HG03039 (cell line): Measurements from ENCODE around the gene DSCAML1.

Experiments
- ATAC-seq: cut with Tn5 transposase; IDR thresholded peaks from one replicate; pipeline ENCODE4 v1.9.1; 2021; ENCODE audit warnings: mild to moderate bottlenecking, moderate library complexity; ENCODE audit not compliant: unreplicated experiment

The DSCAML1 gene, protein sequence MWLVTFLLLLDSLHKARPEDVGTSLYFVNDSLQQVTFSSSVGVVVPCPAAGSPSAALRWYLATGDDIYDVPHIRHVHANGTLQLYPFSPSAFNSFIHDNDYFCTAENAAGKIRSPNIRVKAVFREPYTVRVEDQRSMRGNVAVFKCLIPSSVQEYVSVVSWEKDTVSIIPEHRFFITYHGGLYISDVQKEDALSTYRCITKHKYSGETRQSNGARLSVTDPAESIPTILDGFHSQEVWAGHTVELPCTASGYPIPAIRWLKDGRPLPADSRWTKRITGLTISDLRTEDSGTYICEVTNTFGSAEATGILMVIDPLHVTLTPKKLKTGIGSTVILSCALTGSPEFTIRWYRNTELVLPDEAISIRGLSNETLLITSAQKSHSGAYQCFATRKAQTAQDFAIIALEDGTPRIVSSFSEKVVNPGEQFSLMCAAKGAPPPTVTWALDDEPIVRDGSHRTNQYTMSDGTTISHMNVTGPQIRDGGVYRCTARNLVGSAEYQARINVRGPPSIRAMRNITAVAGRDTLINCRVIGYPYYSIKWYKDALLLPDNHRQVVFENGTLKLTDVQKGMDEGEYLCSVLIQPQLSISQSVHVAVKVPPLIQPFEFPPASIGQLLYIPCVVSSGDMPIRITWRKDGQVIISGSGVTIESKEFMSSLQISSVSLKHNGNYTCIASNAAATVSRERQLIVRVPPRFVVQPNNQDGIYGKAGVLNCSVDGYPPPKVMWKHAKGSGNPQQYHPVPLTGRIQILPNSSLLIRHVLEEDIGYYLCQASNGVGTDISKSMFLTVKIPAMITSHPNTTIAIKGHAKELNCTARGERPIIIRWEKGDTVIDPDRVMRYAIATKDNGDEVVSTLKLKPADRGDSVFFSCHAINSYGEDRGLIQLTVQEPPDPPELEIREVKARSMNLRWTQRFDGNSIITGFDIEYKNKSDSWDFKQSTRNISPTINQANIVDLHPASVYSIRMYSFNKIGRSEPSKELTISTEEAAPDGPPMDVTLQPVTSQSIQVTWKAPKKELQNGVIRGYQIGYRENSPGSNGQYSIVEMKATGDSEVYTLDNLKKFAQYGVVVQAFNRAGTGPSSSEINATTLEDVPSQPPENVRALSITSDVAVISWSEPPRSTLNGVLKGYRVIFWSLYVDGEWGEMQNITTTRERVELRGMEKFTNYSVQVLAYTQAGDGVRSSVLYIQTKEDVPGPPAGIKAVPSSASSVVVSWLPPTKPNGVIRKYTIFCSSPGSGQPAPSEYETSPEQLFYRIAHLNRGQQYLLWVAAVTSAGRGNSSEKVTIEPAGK (N-terminal part only)

DNA sequence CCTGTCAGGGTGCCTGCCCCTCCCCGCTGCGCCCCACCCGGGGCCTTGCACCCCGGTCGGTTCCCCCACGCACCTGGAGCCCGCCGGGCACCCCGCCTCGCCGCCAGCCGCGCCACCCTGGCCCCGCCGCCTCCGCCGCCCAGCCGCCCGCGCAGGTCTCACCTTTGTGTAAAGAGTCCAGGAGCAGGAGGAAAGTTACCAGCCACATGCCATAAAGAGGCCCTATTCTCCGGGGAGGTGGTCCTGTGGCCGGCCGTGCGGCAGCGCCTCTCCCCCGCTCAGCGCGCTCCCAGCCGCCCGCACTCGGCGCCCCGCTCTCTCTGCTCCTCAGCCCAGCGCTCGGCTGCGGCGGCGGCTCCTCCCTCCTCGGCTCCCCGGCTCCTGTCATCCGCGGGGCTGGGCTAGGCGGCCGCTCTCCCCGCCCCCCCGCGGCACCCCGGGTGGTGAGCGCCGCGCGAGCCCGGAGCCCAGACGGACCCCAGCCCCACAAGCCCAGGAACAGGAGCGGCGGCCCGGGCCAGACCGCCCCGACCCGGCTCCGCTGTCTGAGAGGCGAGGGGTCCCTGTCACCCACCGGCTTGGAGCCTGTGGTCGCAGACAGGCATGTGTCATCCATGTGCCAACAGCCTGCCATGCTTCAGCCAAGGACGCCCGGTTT is at the start of gene DSCAML1:
Gene DSCAML1, minus strand, starts transcription at position 345 of the 658 bp plus-strand sequence. Its CDS starts 137 bp downstream, at position 208.
- no peak for ATAC-seq

DNA sequence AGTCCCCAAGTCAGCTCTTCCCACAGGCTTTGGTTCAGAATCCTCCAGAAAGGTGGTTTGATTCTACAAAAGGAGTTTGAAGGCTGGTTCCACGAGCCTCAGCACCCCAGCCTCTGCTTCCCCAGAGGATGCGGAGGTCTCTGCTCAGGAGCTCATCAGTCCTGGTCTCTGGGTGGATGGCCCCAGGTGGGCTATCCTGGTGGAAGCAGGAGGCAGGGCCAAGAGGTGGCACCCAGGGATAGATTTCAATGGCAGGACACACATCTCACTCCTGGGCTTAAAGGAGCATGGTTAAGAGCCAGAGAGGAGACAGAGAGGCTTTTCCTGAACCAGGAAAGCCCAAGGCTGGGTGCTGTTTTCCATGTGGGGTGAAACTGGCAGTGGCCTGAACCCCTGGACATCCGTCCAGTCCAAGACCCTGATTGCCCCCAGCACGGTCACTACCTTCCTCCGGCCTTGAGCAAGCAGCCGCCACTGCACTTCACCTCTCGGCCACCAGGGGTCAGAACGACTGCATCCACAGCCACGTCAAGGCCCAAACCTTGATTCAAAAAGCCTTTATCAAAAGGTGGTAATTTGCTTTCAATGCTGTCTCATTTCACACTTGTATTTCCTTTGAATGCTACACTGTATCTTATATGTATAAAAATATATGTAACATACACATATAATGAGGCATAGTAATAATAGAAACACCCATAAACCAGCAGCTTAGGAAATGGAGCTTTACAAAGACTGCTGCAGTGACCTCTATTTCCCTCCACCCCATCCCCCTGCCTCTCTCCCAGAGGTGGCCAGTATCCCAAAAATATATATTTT is 46.9 kb upstream of the DSCAML1 start:
- ATAC-seq = no peak

DNA sequence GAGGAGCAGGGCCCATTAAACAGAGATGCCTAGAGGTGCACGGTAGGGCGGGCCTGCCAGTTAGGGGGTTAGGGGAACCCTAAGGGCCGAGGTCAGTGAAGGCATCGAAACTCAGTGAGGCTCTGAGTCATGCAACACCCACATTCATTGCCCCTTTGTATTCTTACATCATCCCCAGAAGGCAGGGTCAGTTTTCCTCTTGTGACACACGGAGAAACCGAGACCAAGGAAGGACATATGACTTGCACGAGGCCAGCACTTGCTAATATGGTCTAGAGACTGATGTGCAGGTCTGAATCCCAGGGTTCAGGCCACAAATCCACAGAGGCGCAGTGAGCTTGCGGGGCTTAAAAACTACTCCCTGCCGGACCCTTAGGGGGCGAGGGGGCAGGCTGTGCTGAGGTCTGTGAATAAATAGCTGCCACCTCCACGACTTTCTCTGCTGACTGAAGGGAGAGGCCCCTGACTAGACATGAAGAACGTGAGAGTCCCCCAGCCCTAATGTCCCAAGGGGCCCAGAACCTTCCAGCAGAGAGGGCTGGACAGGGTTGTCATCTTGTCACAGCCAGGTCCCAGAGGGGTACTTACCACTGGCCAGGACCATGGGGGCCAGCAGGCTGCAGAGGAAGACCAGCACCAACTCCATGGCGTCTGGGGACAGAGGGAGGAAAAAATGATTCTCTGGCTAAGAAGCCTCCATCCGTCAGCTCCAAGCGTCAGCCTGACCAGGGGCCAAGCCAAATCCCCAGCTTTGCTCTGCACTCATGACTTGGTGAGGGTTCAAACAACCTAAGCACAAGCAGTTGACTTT is 45.3 kb upstream of the DSCAML1 start:
- ATAC-seq = no peak

DNA sequence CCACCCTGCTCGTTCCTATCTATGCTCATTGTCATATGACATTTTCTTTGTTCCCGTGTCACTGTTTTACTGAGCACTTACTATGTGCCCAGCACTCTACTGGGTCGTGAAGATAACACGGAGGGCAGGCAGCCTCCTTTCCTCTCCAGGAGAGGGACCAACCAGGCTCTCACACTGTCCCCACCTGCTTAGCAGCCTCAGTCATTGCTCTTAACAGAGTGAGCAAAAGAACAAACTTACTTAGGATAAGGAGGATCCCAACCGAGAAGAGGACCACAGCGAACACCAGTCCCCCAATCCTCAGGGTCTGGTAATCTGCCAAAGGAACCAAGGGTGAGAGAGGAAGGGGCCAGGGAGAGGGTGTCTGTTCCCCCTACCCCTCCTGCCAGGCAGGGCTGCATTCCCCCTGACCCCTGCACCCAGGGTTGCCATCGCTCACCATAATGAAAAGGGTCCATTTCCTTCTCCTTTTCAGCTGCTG is 44.6 kb upstream of the DSCAML1 start:
- ATAC-seq = no peak

DNA sequence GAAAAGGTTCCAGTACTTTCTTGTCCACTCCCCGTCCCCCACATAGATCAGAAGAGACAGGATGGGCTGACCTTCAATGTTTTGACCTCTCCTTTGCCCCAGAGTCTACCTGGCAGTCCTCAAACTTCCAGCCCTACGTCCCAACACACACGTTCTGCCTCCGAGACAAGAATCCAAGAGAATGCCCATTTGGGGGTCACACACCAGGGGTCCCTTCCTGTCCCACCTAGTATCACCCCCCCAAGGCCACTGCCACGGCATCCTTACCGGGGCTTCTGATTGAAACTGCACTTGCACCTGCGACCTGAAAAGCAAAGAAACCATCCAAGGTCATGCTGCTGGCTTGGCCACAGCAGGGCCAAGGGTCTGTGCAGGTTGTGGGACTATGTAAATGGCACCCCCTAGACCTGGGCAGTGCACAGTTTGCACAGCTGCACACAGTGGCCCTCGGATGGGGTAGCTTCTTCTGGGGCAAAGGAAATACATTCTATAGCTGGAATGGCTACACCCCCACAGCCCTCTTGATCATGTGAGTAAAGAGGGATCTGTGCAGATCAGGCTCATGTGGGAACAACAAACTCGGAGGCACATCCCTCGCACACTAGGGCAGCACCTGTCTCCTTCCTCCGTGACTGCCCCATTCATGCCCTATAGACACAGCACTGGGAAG is 44.0 kb upstream of the DSCAML1 start:
- no peak for ATAC-seq

DNA sequence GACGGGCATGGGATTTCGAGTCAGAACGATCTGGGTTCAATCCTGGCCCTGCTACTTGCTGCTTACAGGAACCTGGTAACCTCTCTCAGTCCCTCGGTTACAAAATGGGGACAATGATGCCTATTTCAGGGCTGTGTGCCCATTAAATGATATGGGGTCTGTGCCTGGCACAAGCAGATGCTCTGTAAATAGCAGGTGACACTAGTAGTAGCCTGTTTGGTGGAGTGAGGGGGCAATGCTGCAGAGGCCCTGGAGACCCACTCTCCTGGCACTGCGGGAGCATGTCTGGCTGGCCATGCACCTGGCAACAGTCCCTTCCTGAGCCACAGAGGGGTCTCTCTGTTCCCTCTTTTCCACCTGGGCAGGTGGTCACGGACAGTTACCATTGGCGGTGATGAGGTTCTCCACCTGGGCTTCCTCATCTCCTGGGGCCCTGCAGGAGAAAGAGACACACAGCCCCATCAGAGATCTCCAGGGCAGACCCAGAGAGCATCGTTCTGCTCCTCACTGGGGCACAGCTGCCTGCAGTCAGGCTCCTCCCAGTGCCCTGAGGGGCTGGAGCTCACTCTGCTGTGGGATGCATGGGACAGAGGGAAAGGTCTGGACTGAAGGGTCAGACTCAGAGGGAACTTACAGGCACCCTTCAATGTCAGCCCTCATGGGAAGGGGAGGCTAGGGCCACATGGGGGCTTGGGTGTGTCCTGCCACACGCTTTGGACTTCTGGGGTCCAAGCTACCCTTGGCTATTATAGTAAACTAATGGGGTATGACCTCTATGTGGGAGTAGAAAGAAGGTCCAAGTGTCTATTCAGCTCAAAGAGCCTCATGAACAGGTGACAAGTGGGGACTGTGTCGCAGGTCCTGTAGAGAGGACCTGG is 43.2 kb upstream of the DSCAML1 start:
- ATAC-seq = no peak

DNA sequence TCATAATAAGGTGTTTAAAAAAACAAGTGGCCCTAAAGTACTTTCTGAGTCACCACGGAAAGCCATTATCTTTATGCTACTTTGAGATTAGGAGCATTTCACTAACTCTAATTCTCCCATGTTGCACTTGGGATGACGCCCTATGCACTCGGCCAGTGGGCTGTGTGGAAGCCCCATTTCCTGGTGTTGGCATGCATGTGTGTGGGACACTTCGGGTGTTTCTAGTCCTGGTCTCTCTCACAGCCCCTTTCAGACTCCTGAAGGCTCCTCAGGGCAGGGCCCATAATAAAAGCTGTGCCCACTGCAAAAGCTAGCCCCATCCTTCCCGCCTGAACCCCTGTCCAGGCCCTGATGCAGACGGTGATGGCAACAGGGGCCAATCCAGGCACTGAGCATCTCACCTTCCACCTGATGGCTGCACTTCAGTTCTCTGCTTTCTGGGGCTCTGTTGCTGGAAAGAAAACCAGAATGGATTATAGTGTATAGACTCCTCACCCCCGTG is 42.4 kb upstream of the DSCAML1 start:
- ATAC-seq = no peak

DNA sequence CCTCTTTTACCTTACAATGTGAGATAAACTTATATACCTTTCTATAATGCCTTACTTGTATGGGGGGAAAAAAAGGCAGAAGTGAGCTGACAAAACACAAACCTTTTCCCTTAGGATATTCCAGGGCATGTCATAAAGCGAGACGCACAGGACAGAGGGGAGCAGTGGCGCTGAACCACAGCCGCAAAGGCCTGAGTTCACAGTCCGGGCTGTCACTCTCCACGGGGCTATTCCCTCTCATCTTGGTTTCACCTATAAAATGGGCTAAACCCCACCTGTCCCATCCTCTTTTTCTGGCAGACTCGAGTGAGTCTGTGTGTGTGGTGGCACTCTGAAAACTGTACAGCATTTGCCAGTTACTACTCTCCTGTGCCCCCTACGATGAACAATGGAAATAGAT is 41.9 kb upstream of the DSCAML1 start:
- no peak for ATAC-seq

DNA sequence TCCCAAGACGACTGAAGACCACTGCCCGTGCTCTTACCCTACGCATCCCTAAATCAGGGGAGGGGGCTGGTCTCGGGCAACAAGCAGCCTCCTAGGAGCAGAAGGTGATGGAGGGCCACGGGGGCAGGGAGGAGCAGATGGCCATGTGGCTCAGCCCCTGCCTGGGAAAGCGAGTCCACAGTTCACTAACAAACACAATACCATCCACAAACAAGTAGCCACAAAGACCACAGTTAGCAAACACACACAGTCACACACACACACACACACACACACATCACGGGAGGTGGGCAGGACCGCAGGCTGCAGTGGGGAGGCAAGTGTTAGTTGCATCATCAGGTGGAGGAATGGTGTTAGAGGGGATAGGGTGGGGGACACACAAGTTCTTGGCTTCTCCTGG is 40.8 kb upstream of the DSCAML1 start:
- no peak for ATAC-seq

DNA sequence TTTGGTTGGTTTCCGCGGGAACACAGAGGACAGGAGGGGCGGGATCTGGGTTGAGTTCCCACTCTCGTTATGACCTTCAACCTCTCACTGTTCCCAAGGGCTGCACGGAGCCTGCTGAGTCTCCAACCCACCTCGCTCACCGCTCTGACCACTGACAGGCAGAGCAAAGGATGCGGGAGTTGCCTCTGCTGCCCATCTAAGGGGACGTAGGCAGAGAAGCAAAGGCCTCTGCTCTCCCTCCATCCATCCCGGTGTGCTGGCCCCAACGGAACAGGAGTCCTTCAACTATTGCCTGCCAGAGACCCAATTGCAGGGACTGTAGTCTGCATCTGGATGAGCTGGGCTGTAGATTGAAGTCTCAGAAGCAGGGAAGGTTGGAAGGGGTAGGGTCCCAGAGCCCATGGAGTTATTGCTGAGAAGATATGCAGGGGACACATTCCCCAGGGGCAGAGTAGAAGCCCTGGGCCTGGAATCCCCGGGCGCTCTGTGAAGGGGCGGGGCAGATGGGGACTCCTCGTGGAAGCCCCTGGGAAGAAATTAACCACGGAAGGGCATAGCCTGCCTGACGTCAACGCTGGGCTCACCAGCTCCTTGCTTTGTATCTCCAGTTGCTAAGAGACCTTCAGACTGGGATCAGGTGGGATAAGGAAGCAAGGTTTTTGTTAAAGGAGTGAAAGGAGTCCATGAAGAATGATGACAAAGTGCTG is 40.2 kb upstream of the DSCAML1 start:
- no peak for ATAC-seq

DNA sequence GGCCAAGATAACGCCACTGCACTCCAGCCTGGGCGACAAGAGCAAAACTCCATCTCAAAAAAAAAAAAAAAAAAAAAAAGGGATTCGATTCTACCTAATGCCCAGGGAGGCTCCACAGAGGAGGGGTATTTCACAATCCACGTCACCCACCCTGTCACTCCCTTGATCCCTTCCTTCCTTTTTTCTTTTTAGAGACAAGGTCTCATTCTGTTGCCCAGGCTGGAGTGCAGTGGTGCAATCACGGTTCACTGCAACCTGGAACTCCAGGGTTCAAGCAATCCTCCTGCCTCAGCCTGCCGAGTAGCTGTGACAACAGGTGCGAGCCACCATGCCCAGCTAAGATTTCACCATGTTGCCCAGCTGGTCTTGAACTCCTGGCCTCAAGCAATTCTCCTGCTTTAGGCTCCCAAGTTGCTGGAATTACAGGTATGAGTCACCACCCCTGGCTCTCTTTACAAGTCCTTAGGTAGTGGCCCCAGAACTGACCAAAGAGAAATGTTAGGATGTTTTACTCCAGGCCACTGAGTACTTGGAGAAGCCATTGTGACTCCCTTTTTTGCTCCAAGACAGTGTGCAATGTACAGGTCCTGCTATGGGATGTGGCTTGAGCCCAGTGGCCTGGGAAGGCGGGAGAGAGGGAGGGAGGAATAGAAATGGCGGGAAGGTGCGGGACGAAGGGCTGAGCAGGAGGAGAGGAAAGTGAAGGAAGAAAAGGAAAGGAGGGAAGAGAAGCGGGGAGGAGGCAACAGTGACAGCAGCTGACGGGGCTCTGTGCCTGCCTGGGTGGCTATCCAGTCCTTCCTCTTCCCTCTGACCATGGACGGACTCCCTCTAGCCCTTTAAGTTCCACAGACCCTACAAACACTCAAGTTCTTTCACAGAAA is 39.3 kb upstream of the DSCAML1 start:
- no peak for ATAC-seq

DNA sequence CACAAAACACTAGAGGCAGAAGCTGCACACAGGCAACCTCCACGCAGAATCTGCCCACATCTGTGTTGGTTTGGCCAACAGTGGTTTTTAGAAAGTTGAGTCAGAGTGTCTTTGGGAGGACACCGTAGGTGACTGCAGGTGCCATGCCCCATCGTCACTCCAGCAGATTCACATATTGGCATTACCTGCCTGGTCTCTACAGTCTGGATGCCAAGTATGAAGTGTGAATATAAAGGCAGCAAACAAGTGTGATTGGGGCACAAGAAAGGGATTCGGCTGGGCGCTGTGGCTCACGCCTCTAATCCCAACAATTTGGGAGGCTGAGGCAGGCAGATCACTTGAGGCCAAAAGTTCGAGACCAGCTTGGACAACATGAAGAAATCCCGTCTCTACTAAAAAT is 38.6 kb upstream of the DSCAML1 start:
- ATAC-seq = no peak

DNA sequence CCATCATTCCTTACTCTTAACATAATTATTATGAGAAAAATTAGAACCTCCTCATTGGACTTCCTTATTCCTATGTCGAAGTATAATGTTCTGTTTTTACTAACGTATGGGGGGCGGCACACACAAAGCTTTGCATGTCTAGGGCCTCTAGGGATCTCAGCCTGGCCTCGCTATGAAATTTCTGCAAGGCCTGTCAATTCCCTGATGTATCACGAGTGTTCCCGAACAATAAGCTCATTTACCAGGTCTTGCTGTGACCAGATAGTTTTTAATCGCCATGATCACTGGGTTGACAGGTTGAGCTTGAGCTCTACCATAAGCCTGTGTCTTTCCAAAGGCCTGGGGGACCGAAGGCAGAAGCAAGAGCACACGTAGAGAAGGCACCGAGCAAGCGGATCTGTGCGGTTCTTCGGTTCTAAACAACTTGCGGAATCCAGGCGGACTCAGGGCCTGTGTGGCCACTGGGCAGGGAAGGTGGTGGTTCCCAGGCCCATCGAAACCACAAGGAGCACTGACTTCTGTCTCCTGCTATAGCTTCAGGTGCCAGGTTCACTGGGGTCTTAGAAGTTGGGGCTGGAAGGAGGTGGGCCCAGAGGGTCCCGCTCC is 37.9 kb upstream of the DSCAML1 start:
- no peak for ATAC-seq

DNA sequence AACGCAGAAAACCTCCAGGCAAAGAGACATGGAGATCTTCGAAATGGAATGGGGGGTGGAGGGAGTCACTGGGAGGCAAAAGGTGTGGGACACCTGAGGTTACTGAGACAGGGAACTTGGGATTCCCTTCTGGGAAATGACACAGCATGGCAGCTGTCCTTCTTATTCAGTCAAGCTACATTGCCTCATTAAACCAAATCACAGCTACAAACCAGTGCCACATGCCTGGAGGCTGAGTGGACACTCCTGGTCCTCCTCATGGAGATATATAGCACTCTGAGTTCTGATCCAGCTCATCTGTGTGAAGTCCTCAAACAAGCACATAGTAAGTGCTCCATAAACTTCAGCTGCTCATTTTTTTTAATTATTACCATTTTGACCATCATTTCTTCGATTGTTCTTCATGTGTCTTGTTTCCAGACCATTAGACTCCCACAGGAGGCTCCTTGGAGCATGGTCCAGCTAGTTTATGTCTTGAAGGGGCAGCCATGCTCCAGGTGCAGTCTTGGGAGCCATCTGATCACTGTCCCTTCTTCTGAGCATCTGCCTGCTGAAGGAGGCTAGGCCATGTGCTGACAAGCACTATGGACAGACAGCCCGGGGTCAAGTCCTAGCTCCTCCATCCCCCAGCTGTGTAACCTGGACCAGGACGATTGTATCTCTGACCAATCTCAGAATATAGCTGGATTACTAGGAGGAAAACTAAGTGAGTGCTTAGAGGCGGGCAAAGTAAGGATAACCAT is 37.2 kb upstream of the DSCAML1 start:
- ATAC-seq = no peak
